NCI-H146 treated with DMSO at 0.1 percent for 48 hours (cell line): Measurements from ENCODE around the gene LRBA.

Source experiments
- DNase-seq: peaks from one replicate; lab custom pipeline; 2025; ENCODE audit not compliant: unreplicated experiment; lab: John Stamatoyannopoulos, UW

LRBA gene

DNA sequence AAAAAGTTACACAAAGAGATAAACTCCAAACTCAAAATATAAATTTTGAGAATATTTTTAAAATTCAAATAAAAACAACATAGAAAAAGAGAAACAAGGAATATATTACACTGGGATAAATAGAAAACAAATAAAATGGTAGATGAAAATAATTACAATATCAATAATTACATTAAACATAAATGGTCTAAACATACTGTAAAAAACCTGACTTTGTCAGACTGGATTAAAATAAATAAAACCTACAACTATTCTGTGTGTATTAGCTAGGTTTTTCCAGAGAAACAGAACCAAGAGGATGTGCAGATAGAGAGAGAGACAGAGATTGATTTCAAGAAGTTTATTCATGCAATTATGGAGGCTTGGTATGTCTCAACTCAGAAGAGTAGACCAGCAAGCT is 126.5 kb downstream of the LRBA start:
- no peak for DNase-seq

DNA sequence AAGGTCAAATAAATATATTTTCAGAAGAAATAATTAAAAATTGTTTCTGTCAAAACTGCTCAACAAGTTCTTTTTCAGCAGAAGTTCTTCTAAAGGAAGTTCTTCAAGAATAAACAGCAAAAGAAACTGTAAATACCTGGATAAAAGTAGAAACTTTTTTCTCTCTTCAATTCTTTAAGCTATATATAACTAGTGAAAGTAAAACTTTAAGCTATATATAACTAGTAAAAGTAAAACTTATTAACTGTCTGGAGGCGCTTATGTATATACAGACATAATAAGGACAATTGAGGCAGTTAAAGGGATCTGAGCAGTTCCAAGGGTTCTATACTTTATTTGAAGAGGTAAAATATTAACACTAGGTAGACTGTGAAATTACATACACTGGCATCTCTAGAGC is 126.9 kb downstream of the LRBA start:
- DNase-seq, result no peak

DNA sequence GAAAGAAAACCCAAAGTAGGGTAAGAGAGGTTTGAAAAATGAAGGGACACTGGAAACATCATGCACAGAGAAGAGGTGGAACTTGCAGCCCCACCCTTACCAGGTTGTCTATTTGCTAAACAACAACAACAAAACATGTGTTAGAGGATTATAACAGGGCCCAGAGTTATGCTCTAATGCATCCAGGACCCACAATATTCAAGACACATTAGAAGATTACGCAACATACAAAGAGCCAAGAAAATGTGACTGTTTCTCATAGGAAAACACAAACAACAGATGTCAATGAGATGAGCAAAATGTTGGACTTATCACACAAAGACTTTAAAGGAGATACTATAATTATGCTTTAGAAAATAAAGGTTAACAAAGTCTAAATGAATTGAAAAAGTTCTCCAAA is 128.5 kb downstream of the LRBA start:
- no peak for DNase-seq

DNA sequence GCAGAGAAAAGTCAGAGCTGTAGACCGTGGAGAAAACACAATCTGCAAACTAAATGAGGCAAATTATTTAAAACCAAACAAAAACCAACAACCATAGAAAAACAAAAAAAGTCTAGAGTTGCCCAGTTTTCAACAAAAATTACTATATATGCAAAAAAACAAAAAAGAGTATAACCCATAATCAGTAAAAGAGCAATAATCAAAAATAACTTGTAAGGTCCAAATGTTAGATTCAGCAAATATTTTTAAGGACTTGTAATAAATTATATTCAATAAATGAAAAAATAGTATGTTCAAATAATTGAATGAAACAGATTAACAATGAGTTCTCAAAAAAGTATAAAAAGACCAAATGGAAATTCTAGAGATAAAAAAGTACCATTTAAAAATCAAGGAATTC is 130.5 kb downstream of the LRBA start:
- DNase-seq, result no peak

- no peak for DNase-seq
Measured at GRCh38 chr4:150875367-150875766, 139.7 kb downstream of the LRBA start.

GRCh38 chr4:150874338-150875226 is 140.5 kb downstream of the LRBA start:
- no peak for DNase-seq

GRCh38 chr4:150867148-150867547 is 147.9 kb downstream of the LRBA start:
- peak; percentile 24 for DNase-seq

DNA sequence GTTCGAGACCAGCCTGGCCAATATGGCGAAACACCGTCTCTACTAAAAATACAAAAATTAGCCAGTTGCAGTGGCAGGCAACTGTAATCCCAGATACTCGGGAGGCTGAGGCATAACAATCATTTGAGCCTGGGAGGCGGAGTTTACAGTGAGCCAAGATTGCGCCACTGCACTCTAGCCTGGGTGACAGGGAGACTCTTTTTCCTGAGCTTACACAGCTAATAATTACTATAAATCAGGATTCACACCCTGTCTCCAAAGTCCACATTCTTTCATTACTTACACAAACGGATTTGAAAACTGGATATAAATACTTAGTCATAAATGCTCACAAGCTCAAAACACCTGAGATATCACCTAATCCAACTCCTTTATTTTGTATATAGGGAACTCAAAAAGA is 151.6 kb downstream of the LRBA start:
- no peak for DNase-seq

- DNase-seq, result no peak
Measured at GRCh38 chr4:150862829-150863228, 152.3 kb downstream of the LRBA start.

DNA sequence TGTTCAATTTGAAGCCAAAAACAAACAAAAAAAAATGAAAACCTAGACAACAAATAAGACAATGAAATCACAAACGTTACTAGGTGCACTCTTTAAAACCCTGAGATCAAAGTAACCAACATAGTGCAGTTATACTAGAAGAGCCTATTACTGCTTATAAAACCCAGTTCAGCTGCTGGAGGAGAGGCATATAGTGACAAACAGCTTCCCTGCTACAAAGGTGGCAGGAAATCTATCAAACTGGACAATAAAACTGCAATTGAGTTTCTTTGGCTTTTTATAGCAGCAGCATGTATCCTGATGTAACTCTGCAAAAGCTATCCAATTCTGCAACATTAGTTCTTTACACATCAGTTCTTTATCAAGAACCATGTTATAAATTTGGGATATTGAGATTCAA is 155.6 kb downstream of the LRBA start:
- no peak for DNase-seq

GRCh38 chr4:150855981-150856510 is 159.0 kb downstream of the LRBA start:
- DNase-seq, result no peak

DNA sequence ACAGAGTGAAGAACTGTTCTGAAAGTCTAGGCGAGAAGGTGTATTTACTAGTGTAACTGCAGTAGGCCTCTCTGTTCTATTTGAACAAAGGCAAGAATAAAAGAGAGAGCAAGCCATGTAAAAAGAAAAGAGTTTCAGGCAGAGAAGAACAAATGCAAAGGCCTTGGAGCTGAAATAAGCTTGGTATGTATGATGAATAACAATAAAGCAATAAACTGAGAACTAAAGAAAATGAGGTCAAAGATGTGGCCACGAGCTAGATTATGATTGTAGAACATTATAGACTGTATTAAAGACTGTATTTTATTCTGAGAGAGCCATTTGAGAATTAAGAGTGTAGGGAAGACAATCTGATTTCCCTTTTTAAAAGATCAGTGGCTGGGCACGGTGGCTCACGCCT is 160.5 kb downstream of the LRBA start:
- DNase-seq, result no peak

- no peak for DNase-seq
Measured at GRCh38 chr4:150853882-150854281, 161.2 kb downstream of the LRBA start.

DNA sequence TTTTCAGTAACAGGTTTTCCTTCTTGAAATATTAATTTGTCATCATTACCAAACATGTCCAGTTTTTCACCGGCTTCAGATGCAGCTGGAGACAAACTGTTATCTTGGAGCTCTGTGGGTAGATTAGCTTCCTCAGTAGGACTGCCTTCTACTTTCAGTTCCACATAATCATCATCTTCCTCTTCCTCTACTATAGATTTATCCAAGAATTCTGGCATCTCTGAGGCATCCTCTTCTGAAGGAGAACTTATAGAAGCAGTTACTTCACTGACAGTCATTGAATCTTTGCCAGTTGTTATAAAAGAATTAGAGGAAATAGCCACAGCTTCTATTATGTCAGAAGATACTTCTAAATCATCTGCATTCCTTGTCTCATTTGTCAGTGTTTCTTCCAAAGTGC is 162.9 kb downstream of the LRBA start:
- DNase-seq, result no peak

DNA sequence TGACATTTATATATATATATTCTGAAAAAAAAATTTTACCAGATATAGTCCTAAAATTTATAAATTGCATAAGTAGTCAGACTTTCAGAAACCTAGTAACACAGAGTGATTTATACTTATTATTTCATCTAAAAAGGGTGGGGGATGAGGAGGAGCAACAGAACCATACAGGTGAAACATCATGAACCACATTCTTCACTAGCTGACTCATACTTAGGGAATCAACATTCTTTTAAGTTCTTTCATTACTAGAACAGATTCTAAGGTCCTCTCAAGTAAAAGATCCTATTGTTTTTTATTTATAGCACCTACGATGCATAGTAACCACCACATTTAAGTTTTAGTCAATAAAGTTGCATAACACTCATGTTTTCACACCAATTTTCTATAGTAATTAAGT is 166.1 kb downstream of the LRBA start:
- DNase-seq, result no peak

GRCh38 chr4:150828159-150828558 is 186.9 kb downstream of the LRBA start:
- DNase-seq, result no peak

DNA sequence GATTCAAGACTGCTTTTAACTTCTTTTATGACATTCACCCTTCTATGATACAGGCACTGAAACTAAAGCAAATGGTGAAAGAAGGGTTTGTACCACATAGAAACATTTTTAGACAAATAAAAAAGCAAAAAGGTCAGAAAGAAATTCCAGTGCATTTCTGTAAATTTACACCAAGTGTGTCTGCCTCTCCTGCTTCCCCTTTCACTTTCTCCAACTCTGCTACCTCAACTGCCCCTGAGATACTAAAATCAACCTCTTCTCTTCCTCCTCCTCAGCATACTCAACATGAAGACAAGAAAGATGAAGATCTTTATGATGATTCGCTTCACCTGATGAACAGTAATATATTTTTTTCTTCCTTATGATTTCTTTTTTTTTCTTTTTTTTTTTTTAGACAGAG is 187.9 kb downstream of the LRBA start:
- DNase-seq, result no peak

GRCh38 chr4:150826306-150826705 is 188.8 kb downstream of the LRBA start:
- no peak for DNase-seq

- DNase-seq, result no peak
Measured at GRCh38 chr4:150822407-150822806, 192.7 kb downstream of the LRBA start.

DNA sequence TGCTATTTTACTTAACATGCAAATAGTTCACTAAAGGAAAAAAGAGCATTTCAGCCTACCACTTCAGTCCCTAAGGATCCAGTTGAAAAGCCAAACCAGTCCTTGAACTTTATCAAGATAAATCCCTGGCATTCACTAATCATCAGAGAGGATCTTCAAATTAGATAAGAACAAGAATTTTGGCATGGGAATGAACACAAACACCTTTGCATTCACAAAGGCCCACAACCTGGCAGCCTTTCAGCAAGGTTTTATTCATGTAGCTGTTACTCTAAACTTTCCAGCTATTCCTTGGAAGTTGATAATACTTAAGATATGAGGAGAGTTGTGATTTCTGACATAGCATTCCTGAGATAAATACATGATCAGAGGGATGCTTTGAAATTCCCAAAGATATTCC is 193.4 kb downstream of the LRBA start:
- DNase-seq, result no peak

DNA sequence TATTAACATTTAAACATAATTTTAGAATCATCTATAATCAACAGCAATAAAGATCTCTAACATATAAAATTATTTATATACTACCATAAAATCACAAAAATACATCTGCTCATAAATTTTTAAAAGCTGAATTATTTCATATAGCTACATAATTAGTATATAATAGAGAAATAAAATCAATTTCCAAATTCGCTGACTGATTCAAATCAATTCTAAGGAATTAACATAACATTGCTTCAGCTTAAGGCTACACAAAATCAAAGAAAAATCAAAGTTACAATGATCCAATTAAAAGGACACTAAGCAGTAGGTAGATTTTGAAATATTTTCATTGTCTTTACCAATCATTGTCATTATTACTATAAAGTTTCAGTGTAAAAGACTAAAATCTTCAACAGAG is 194.7 kb downstream of the LRBA start:
- no peak for DNase-seq

DNA sequence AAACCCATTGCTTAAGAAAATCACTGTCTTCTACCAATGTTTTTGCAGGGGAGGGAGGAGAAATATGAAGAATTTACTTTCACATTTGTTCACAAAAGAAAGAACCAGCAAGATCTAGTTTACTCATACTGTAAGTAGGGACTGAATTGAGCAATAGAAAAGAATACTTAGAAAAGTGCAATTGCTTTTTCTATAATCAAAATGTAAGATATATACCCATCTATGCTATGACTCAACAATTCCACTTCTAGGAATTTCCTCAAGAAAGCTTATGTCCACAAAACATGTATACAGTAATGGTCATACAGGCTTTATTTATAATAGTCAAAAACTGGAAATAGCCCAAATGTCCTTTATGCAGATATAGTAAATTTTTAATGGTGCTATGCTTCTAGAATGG is 196.4 kb downstream of the LRBA start:
- DNase-seq, result no peak
